A549 (cell line): ENCODE results near the gene POLE. TPM values are rescaled to one million over a fixed set of nuclear protein-coding genes. Genes with fewer than 3 reads are reported as not detected.
A peak's percentile ranks its signal among the peaks of the same experiment; 100 is the strongest.

Experiments used
- ATAC-seq, 2 experiments: fragments of 200-7000 bp in 1 of 2; fragments of >200 bp in 1 of 2; cut with Nextera tagmentation in 1 of 2; cut with Tn5 transposase in 1 of 2; 3 replicates each; pipeline versions ENCODE4 v1.8.0 to v1.9.1; 2018 to 2020; ENCODE audit warnings: mild to moderate bottlenecking in 1 of 2, moderate library complexity in 1 of 2
- CTCF ChIA-PET: fragments of 300-600 bp; sonication (Branson Sonifier 250); formaldehyde crosslinking; extraction: SDS; loops from one replicate; lab custom pipeline; 2021; ENCODE audit warnings: antibody characterized with exemption, inconsistent platforms; lab: Yijun Ruan, JAX
- POLR2A ChIA-PET: fragments of 350-600 bp; formaldehyde crosslinking; extraction: SDS; loops from one replicate; lab custom pipeline; 2021; ENCODE audit warnings: antibody characterized with exemption, inconsistent platforms; lab: Yijun Ruan, JAX
- DNase-seq, 2 experiments: peaks; one replicate each; pipeline versions ENCODE4 v3.0.0 to v3.0.0-alpha.2; 2011 to 2016; ENCODE audit warnings: low read depth in 1 of 2, low spot score in 1 of 2
- FAIRE-seq: peaks from 2 replicates; lab custom pipeline; 2011; peaks lifted over from hg19 to GRCh38; lab: Jason Lieb, UNC
- H3K27ac ChIP-seq, 2 experiments: fragments of >200 bp; sonication (Bioruptor Twin); formaldehyde crosslinking; 3 replicates each; pipeline ENCODE4 v1.5.1; 2016 to 2017
- H3K4me1 ChIP-seq: fragments of >200 bp; sonication (Bioruptor Twin); formaldehyde crosslinking; 3 replicates; pipeline ENCODE4 v1.6.1; 2016
- H3K4me2 ChIP-seq: fragments of >200 bp; sonication (Bioruptor Twin); formaldehyde crosslinking; 3 replicates; pipeline ENCODE4 v1.6.1; 2016
- H3K4me3 ChIP-seq: fragments of >200 bp; sonication (Bioruptor Twin); formaldehyde crosslinking; 3 replicates; pipeline ENCODE4 v1.5.1; 2016
- H3K9me3 ChIP-seq: fragments of >200 bp; sonication (Bioruptor Twin); formaldehyde crosslinking; 3 replicates; pipeline ENCODE4 v1.6.1; 2016
- CEBPB ChIP-seq, 2 experiments: fragments of >200 bp in 1 of 2; sonication (Bioruptor Twin) in 1 of 2; formaldehyde crosslinking in 1 of 2; IDR thresholded peaks; 2 replicates each; pipeline ENCODE4 v1.6.1; 2012 to 2016
- CHD2 ChIP-seq: fragments of 150-350 bp; IDR thresholded peaks from 2 replicates; pipeline ENCODE4 v1.6.1; 2014; ENCODE audit warnings: low read length; ENCODE audit not compliant: partially characterized antibody
- EHF ChIP-seq: fragments of 250-450 bp; sonication (Bioruptor Pico); IDR thresholded peaks from 2 replicates; pipeline ENCODE4 v1.5.0; 2020; ENCODE audit warnings: mild to moderate bottlenecking
- EP300 ChIP-seq, 2 experiments: fragments of >200 bp; sonication (Bioruptor Twin); formaldehyde crosslinking; IDR thresholded peaks; 2 replicates in 1 of 2; 3 replicates in 1 of 2; pipeline ENCODE4 v1.6.1; 2016 to 2017
- ESRRA ChIP-seq: fragments of 150-350 bp; IDR thresholded peaks from 2 replicates; pipeline ENCODE4 v1.6.1; 2014; ENCODE audit warnings: mild to moderate bottlenecking, low read length, borderline replicate concordance
- FOSB ChIP-seq: fragments of 250-450 bp; sonication (Bioruptor Pico); IDR thresholded peaks from 2 replicates; pipeline ENCODE4 v1.5.0; 2020; ENCODE audit warnings: mild to moderate bottlenecking, moderate library complexity
- HOXB13 ChIP-seq: fragments of 250-450 bp; sonication (Bioruptor Pico); IDR thresholded peaks from 2 replicates; pipeline ENCODE4 v1.5.0; 2020; ENCODE audit warnings: low read depth, mild to moderate bottlenecking, moderate library complexity
- JUNB ChIP-seq: fragments of >200 bp; sonication (Bioruptor Twin); formaldehyde crosslinking; IDR thresholded peaks from 2 replicates; pipeline ENCODE4 v1.6.1; 2016
- KDM1A ChIP-seq: fragments of 200-600 bp; sonication (generic); IDR thresholded peaks from 2 replicates; pipeline ENCODE4 v1.6.1; 2016; ENCODE audit warnings: low read depth, mild to moderate bottlenecking
- MAFK ChIP-seq: fragments of 450-650 bp; IDR thresholded peaks from 2 replicates; pipeline ENCODE4 v1.6.1; 2014; ENCODE audit not compliant: partially characterized antibody
- NFE2L2 ChIP-seq: fragments of 150-350 bp; conservative IDR thresholded peaks from 2 replicates; pipeline ENCODE4 v1.6.1; 2014; ENCODE audit warnings: low read length
- NPAS2 ChIP-seq: fragments of 250-450 bp; sonication (Bioruptor Pico); IDR thresholded peaks from 2 replicates; pipeline ENCODE4 v1.8.0; 2022; ENCODE audit warnings: mild to moderate bottlenecking, moderate library complexity, borderline replicate concordance
- NR3C1 ChIP-seq: fragments of >200 bp; sonication (Bioruptor Twin); formaldehyde crosslinking; IDR thresholded peaks from 3 replicates; pipeline ENCODE4 v1.6.1; 2017
- PHF8 ChIP-seq: fragments of 200-600 bp; sonication (generic); IDR thresholded peaks from 2 replicates; pipeline ENCODE4 v1.6.1; 2016; ENCODE audit warnings: low read depth, mild to moderate bottlenecking, antibody characterized with exemption, moderate library complexity, borderline replicate concordance
- RAD21 ChIP-seq, 2 experiments: fragments of >200 bp in 1 of 2; sonication (Bioruptor Twin) in 1 of 2; formaldehyde crosslinking in 1 of 2; IDR thresholded peaks in 1 of 2; conservative IDR thresholded peaks in 1 of 2; 2 replicates in 1 of 2; 3 replicates in 1 of 2; pipeline ENCODE4 v1.6.1; 2012 to 2018; ENCODE audit warnings: inconsistent platforms in 1 of 2
- RFX5 ChIP-seq: fragments of 450-650 bp; IDR thresholded peaks from 2 replicates; pipeline ENCODE4 v1.7.1; 2014; ENCODE audit warnings: antibody characterized with exemption, mild to moderate bottlenecking, moderate library complexity
- RNF2 ChIP-seq: fragments of 200-600 bp; sonication (generic); IDR thresholded peaks from 2 replicates; pipeline ENCODE4 v1.6.1; 2016; ENCODE audit warnings: low read depth, mild to moderate bottlenecking, antibody characterized with exemption, moderate library complexity, borderline replicate concordance
- SMC3 ChIP-seq: fragments of >200 bp; sonication (Bioruptor Twin); formaldehyde crosslinking; IDR thresholded peaks from 3 replicates; pipeline ENCODE4 v1.6.1; 2018; ENCODE audit warnings: inconsistent platforms
- TFCP2L1 ChIP-seq: fragments of 250-450 bp; sonication (Bioruptor Pico); IDR thresholded peaks from 2 replicates; pipeline ENCODE4 v1.5.0; 2021; ENCODE audit warnings: mild to moderate bottlenecking
- TP53 ChIP-seq: fragments of 250-450 bp; sonication (Bioruptor Pico); IDR thresholded peaks from 2 replicates; pipeline ENCODE4 v1.5.0; 2021; ENCODE audit warnings: mild to moderate bottlenecking, moderate library complexity
- WGBS: methylation state at CpG from one replicate; pipeline ENCODE4 v1.1.6; 2017; ENCODE audit errors: missing lambda C conversion rate; 5-methylcytosine and 5-hydroxymethylcytosine counted together
- polyA plus RNA-seq, 4 experiments: library from polyadenylated mRNA; depleted of rRNA in 3 of 4; stranded (reverse); fragments of >200 nt; fragmentation: RNase III in 1 of 4; extraction: RNeasy Plus Mini Kit Qiagen cat#74134 plus additional on column Dnase treatment in 1 of 4; gene quantifications; 2 replicates in 3 of 4; 3 replicates in 1 of 4; pipeline ENCODE4 v1.2.3, GENCODE V29; 2011 to 2017
- TF ChIP-seq, protein P1 (sequence below): fragments of >200 bp; sonication (Bioruptor Twin); formaldehyde crosslinking; IDR thresholded peaks from 3 replicates; pipeline ENCODE4 v1.5.1; 2016
- TF ChIP-seq, protein P2 (sequence below): fragments of 200-600 bp; sonication (generic); IDR thresholded peaks from 2 replicates; pipeline ENCODE4 v1.6.1; 2016; ENCODE audit warnings: antibody characterized with exemption, mild to moderate bottlenecking, moderate library complexity
- TF ChIP-seq, protein P3 (sequence below): IDR thresholded peaks from 2 replicates; pipeline ENCODE4 v1.6.1; 2012; ENCODE audit warnings: low read depth, borderline replicate concordance
- TF ChIP-seq, protein P4 (sequence below): fragments of 250-450 bp; sonication (Bioruptor Pico); IDR thresholded peaks from 2 replicates; pipeline ENCODE4 v1.5.0; 2021; ENCODE audit warnings: mild to moderate bottlenecking, moderate library complexity, borderline replicate concordance
- TF ChIP-seq, protein P5 (sequence below): fragments of >200 bp; sonication (Bioruptor Twin); formaldehyde crosslinking; IDR thresholded peaks from 2 replicates; pipeline ENCODE4 v1.6.1; 2016
- TF ChIP-seq, protein P6 (sequence below): fragments of 450-650 bp; IDR thresholded peaks from 2 replicates; pipeline ENCODE4 v1.6.1; 2014; ENCODE audit warnings: antibody characterized with exemption

POLE gene
- polyA plus RNA-seq, 2 of the 4 experiments (the other 2 are of a cell fraction), result 28.9 to 67.2 TPM

DNA sequence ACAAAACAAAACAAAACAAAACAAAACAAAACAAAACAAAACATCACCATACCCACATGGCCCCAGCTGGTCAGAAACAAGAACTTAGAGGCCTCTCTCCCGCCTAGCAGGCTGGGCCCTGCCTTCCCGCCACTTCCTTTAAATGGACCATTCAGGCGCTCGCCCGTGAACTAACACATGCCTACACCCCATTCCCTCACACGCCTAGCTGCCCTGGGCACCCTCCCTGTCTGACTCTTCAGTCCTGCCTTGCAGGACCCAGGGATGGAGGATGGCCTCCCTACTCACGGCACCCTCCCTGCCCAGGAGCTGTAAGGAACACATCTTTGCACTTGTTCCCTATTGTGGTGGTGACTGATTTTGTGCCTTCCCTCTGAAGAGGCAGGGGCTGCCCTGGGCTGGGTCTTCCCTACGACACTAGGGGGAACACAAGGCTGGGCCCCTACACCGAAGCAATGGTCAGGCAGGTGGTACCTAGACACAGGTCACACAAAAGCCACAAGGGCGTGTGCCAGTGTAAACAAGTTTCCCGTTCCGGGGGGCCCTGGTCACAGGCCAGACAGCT is 47.1 kb downstream of the POLE start:
- FAIRE-seq (no peak), DNase-seq (no peak), ATAC-seq (no peak)
- no peak overlapping the region for H3K4me3 ChIP-seq
- H3K4me2 ChIP-seq, result no peak overlapping the region
- ChIA-PET POLR2A (no interaction called here), CTCF (interaction anchor here (0.6 to 9.8 kb wide), 6 partner anchors 8 to 225 kb away, joined by 3 to 87 read pairs (median 19); no protein-coding TSS in a partner anchor)
- TF ChIP-seq RFX5 (no peak), MAFK (no peak), KDM1A (no peak), NR3C1 (no peak)
- H3K27ac ChIP-seq, result no peak overlapping the region
- 88% methylated on average over 11 of the region's 12 CpGs for WGBS
- no peaks in the 10 kb centered on the region for H3K9me3 ChIP-seq
- no peaks in the 10 kb centered on the region for H3K4me1 ChIP-seq

DNA sequence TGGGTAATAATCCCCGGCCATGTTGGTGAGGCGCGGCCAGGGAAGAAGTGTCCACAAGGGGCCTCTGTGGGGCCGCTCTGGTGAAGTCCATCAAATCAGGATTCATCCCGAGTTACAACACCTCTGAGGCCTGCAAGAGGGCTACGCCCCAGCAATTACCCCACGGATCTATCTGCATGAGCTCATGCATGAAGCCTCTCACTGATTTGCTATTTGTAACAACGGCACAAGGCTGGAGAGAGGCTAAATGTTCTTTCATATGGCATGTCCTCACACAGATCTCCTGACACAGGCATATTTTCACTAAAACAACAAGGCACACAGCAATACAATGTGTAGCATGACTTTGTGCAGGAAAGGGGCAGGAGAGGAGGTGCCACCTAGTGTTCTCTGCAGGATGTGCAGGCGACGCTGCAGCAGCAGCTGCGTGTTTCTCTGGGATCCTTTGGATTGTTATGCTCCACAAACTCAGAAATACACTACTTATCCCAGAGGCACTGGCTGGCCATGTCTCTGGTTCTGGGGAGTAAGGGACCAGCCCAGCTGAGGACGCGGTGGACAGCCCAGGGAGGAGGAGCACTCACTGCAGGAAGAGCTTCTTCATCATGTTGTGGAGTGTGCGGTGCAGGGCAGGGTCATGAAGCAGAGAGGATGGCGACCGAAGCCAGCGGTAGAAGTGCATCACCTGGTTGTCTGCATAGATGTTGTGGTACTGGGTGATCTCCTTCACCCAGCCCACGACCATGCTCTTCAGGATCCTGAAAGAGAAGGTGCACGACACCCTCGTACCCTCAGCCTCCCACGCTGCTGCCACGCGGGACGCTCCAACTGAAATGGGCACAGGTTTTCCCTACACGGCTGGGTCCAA is 48.4 kb downstream of the POLE start:
- ATAC-seq, result peak; percentile 75 to 84
- CTCF ChIA-PET, result interaction anchor here (0.6 to 9.8 kb wide), 30 partner anchors 9 to 492 kb away, joined by 3 to 87 read pairs (median 5); partner anchors contain the start of genes LRCOL1 and P2RX2
- Histone ChIP-seq H3K4me2 (no peak overlapping the region), H3K4me1 (no peaks in the 10 kb centered on the region), H3K27ac (no peak overlapping the region), H3K9me3 (no peaks in the 10 kb centered on the region), H3K4me3 (no peak overlapping the region)
- WGBS, result 68% methylated on average over 25 of the region's 25 CpGs
- peak; percentile 67 to 71 for DNase-seq
- POLR2A ChIA-PET, result no interaction called here
- FAIRE-seq, result peak; percentile 13
- TF ChIP-seq, protein P1, sequence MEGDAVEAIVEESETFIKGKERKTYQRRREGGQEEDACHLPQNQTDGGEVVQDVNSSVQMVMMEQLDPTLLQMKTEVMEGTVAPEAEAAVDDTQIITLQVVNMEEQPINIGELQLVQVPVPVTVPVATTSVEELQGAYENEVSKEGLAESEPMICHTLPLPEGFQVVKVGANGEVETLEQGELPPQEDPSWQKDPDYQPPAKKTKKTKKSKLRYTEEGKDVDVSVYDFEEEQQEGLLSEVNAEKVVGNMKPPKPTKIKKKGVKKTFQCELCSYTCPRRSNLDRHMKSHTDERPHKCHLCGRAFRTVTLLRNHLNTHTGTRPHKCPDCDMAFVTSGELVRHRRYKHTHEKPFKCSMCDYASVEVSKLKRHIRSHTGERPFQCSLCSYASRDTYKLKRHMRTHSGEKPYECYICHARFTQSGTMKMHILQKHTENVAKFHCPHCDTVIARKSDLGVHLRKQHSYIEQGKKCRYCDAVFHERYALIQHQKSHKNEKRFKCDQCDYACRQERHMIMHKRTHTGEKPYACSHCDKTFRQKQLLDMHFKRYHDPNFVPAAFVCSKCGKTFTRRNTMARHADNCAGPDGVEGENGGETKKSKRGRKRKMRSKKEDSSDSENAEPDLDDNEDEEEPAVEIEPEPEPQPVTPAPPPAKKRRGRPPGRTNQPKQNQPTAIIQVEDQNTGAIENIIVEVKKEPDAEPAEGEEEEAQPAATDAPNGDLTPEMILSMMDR, result peak; percentile 80
- TF ChIP-seq CEBPB (IDR thresholded peaks at IDR 0.05) (no peak), ESRRA (no peak), HOXB13 (CRISPR knock-in tag) (no peak), SMC3 (peak; percentile 68), RNF2 (no peak), FOSB (CRISPR knock-in tag) (no peak), KDM1A (no peak), PHF8 (no peak), CHD2 (no peak), JUNB (no peak), RAD21 (conservative IDR thresholded peaks at IDR 0.05 in 1 of 2, IDR thresholded peaks at IDR 0.05 in 1 of 2) (peak; percentile 45 to 48), TP53 (CRISPR knock-in tag) (no peak), NFE2L2 (no peak), EHF (CRISPR knock-in tag) (no peak), NPAS2 (CRISPR knock-in tag) (no peak), EP300 (IDR thresholded peaks at IDR 0.05) (no peak), TFCP2L1 (CRISPR knock-in tag) (no peak)
- TF ChIP-seq, protein P2, sequence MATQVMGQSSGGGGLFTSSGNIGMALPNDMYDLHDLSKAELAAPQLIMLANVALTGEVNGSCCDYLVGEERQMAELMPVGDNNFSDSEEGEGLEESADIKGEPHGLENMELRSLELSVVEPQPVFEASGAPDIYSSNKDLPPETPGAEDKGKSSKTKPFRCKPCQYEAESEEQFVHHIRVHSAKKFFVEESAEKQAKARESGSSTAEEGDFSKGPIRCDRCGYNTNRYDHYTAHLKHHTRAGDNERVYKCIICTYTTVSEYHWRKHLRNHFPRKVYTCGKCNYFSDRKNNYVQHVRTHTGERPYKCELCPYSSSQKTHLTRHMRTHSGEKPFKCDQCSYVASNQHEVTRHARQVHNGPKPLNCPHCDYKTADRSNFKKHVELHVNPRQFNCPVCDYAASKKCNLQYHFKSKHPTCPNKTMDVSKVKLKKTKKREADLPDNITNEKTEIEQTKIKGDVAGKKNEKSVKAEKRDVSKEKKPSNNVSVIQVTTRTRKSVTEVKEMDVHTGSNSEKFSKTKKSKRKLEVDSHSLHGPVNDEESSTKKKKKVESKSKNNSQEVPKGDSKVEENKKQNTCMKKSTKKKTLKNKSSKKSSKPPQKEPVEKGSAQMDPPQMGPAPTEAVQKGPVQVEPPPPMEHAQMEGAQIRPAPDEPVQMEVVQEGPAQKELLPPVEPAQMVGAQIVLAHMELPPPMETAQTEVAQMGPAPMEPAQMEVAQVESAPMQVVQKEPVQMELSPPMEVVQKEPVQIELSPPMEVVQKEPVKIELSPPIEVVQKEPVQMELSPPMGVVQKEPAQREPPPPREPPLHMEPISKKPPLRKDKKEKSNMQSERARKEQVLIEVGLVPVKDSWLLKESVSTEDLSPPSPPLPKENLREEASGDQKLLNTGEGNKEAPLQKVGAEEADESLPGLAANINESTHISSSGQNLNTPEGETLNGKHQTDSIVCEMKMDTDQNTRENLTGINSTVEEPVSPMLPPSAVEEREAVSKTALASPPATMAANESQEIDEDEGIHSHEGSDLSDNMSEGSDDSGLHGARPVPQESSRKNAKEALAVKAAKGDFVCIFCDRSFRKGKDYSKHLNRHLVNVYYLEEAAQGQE, result no peak
- TF ChIP-seq, protein P3, sequence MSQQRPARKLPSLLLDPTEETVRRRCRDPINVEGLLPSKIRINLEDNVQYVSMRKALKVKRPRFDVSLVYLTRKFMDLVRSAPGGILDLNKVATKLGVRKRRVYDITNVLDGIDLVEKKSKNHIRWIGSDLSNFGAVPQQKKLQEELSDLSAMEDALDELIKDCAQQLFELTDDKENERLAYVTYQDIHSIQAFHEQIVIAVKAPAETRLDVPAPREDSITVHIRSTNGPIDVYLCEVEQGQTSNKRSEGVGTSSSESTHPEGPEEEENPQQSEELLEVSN, result no peak
- TF ChIP-seq, protein P4, sequence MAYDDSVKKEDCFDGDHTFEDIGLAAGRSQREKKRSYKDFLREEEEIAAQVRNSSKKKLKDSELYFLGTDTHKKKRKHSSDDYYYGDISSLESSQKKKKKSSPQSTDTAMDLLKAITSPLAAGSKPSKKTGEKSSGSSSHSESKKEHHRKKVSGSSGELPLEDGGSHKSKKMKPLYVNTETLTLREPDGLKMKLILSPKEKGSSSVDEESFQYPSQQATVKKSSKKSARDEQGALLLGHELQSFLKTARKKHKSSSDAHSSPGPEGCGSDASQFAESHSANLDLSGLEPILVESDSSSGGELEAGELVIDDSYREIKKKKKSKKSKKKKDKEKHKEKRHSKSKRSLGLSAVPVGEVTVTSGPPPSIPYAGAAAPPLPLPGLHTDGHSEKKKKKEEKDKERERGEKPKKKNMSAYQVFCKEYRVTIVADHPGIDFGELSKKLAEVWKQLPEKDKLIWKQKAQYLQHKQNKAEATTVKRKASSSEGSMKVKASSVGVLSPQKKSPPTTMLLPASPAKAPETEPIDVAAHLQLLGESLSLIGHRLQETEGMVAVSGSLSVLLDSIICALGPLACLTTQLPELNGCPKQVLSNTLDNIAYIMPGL (CRISPR knock-in tag), result no peak
- TF ChIP-seq, protein P5, sequence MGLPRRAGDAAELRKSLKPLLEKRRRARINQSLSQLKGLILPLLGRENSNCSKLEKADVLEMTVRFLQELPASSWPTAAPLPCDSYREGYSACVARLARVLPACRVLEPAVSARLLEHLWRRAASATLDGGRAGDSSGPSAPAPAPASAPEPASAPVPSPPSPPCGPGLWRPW, result no peak
- TF ChIP-seq, protein P6, sequence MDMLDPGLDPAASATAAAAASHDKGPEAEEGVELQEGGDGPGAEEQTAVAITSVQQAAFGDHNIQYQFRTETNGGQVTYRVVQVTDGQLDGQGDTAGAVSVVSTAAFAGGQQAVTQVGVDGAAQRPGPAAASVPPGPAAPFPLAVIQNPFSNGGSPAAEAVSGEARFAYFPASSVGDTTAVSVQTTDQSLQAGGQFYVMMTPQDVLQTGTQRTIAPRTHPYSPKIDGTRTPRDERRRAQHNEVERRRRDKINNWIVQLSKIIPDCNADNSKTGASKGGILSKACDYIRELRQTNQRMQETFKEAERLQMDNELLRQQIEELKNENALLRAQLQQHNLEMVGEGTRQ, result no peak
